Measurements from ENCODE around the gene WWOX.
"Not testable (repeated sequence)": the region's sequence is repeated elsewhere in the genome, so short reads cannot be mapped to it uniquely, and the experiment has no call there.

The WWOX gene

DNA sequence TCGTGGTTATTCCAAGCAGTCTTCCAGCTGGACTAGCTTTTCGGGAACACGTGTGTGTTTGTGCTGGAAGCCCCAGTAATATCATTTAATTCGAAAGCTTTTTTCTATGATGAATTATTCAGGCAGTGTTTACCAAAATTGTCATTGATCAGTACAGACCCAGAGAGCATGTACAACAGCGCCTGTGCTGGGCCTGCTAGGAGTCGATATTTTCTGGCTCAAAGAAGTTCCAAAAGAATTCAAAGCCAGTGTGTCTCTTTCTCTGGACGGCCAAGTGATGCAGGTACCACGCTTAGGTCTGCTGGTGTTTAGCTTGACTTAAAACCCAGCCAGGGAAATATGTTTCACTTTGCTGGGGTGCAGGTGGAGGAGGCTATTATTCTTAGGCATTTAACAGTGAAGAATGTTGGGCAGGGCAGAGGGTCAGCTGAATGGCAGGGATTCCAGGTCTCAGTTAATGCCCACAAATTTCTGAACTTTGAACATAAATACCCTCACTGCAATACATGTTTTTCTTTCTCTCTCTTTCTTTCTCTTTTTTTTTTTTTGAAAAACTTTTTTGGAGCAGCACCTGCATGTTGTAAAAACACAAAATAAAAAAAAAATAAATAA lies 401.3 kb downstream of the WWOX start:
- DNase-seq (ENCODE audit: low read depth in 3 of 3), result no peak

DNA sequence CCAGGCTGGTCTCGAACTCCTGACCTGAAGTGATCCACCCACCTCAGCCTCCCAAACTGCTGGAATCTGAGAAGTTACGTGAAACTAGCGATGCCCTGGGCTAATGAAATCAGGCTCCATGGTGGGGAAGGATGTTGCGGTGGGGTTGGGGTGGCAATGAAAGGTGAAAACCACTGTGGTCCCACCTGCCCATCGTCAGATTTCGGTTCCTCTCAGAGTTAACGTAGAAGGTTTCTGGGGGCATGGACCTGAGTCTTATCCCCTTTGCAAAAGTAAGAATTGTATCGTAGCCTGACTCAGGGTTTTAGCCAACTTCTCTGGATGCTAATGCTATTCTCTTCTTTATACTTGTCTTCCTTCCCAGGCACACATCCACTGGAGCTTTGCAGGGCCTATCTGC lies 402.3 kb downstream of the WWOX start:
- DNase-seq (ENCODE audit: low read depth in 3 of 3), result no peak

DNA sequence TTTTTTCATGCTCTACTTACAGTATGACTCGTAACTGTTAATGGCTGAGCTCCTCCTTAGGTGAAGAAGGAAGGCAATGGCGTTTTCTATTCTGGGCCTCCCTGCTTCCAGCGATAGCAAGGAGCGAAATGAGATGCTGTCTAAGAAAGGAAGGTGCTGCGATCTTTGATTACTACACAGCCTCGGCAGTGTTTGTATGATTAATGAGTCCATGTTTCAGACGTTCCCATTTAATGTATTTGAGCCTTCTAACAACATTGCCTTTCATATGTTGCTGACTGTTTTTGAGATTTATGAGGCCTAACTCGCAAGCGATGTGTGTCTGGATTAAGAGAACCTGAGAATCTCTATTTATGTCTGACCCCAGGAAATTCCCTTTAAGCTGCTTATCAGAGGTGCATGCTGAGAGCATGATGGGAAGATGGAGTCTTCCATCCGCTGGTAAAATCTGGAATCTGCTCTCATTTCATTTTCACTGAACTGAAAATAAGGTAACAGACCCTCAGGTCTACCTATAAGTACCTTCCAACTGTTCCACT lies 403.4 kb downstream of the WWOX start:
- DNase-seq (ENCODE audit: low read depth in 3 of 3), result no peak

DNA sequence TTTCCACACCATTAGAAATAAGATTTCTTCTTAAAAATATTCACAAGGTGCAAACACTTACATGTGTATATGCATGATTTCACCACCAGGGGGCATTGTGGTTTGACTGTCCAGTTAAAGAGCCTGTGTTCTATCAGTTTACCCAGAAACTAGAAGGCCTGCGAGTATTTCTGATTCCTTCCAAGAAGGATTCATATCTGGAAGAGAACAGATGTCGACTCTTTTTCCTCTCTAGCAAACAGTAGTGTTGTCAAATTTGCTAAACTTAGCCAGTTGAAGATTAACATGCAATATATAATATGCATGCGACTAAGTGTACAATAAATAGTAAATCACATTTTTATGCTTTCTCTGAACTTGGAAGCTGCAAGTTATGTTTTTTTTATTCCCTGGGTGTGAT lies 404.1 kb downstream of the WWOX start:
- peak; percentile 4 to 51 (median 31) for DNase-seq (ENCODE audit: low read depth in 3 of 3)

DNA sequence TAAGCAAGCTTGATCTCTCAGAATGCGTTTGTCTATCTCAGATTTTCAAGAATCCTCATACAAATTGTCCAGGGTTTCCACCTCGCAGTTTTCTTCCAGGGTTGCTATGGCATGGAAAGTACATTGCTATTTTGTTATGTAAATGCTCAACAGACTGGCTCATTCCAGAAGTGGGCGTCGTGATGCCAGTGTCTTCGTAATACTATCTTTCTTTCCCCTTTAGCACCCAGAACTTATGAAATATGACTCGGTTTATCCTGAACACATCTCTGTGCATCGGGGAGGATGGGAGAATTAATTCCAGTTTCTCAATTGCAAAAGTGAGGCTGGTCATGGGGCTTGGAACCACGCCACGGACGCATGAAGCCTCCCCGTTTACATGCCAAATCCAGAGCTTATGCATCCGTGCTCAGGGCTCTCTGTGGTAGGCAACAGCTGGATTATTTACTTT lies 405.0 kb downstream of the WWOX start:
- no peak for DNase-seq (ENCODE audit: low read depth in 3 of 3)

DNA sequence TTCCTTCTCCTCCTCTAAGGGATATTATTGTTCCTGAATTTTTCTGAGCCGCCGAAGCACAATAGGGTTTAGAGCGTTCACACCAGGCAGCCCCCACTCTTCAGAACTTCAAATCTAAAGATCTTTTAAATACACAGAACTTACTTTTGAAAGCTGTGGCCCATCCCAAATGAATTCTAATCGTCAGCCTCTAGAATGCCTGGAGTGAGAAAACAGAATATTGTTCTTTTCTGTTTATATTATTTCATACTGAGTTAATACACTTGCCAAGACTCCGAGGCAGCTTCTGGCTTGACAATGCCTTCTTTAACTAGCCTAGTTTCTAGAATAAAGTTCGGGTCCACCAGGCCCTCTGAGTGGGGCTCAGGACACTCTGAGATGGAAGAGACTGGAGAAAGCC lies 405.6 kb downstream of the WWOX start:
- DNase-seq (ENCODE audit: low read depth in 3 of 3), result no peak

DNA sequence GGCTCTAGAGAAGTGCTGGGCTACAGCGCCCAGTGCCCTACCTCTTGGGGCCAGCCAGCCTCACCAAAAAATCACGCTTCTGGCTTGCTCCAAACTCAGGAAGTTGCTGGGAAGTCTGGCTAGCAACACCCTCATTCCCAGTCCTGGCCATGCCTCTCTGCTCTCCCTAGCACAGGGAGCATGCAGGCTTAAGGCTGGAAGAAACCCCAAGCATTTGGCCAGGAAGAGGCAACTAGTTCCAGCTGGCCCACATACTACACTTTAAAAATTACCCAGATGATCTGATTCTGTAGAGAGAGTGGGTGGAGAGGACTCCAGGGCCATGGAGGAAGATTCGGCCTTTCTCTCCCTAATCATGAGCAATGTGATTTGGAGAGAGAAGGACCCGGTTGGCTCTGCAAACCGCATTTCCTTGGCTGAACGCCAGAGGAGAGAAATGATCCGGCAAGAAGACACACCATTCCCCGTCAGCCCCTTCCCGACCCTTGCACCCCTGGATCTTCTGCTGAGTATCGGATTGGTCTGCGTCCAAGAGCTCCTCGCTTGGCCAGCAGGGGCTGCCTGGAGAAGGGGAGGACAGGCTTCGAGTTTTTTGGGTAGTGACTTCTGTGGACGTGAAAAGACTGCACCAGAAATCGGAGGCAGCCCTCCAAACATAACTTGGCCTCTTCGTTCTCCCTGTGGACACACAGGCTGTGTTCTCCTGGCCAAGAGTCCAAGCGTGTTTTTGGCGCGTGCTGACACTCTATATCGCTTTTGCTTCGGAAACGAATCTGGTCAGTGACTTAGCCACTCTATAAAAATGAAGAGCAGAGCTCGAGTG lies 406.3 kb downstream of the WWOX start:
- no peak for DNase-seq (ENCODE audit: low read depth in 3 of 3)

DNA sequence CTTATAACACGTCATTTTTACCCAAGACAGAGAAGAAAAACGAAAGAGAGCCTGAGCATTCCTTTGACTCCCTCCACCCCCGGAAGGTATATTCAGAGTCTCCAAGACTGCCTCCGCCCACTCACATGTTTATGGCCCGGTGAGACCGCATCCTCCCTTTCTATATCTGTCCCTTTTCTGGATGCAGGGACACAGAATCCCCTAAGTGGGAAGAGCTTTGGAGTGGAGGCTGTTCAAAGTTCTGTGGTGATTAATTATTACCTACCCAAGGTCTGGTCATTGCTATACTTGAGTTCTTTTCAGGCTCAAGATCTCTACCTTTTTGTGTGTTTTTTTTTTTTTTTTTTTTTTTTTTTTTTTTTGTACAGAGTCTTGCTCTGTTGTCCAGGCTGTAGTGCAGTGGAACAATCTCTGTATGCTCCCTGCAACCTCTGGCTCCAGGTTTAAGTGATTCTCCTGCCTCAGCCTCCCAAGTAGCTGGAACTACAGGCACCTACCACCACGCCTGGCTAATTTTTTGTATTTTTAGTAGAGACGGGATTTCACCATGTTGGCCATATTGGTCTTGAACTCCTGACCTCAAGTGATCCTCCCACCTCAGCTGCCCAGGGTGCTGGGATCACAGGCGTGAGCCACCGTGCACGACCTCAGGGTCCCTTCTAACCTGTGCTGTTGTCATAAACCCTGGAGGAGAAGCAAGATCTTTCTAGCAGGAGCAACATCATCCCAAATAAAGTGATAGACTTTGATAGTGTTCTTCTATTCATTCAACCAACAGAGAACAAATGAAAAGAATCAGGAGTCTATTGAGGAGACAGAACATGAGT lies 407.1 kb downstream of the WWOX start:
- DNase-seq (ENCODE audit: low read depth in 3 of 3), result no peak

DNA sequence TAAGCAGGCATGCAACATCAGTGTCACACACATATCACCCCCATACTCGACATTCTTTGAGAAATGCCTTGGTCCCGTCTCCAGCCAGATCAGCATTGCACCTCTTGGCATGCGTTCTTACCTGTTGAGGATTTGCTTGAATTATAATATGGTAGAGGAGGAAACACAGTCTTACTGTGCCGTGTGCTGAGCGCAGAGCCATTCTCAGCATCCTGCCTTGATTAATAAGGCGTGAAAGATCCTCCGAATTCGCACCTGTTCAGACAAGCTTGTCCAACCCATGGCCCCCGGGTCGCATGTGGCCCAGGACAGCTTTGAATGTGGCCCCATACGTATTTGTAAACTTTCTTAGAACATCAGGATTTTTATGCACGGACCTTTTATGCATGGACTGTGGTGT lies 408.1 kb downstream of the WWOX start:
- DNase-seq (ENCODE audit: low read depth in 3 of 3), result no peak

DNA sequence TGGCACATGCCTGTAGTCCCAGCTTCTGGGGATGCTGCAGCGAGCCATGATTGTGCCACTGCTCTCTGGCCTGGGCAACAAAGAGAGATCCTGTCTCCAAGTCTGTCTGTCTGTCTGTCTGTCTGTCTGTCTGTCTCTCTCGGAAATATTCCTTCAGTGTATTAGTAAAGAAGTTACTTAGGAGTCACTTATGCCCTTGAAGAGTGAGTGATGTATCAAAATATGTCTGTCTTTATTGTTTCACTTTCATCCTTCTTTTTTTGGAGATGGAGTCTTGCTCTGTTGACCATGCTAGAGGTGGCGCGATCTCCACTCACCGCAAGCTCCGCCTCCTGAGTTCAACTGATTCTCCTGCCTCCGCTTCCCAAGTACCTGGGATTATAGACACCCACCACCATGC lies 410.5 kb downstream of the WWOX start:
- no peak for DNase-seq (ENCODE audit: low read depth in 3 of 3)

DNA sequence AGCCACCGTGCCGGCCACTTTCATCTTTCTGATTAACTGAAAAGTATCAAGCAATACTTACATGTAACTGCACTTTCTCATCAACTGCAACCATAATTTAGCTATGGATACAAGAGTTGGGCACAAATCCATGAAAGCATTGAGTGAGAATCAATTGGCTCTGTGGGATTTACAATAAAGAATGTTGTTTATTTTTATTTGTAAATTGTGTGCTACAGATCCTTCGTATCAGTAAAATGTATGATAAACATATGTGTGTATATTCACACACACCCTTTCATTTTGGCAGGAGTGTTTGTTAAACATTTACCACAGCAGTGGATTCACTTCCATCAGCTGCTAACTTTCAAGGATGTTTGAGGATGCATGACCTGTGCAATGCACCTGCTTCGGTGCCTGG lies 411.0 kb downstream of the WWOX start:
- no peak for DNase-seq (ENCODE audit: low read depth in 3 of 3)

DNA sequence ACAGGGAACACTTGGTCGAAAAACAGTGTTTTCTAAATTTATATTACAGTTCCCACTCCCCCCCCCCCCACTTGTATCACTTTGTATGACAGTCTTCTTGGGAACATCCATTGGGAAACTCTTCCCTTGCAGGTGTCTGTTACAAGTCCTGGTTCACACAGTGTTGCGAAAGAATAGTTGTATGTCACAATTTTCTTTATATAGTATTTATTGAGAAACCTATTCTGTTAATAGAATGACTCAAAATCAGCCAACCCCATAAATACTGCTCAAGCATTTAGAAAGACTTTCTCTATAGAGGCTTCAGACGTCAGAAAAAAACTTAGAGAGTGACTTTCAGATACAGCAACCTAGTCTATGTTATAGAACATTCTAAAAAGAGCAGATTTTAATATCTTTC lies 414.4 kb downstream of the WWOX start:
- no peak for DNase-seq (ENCODE audit: low read depth in 3 of 3)

DNA sequence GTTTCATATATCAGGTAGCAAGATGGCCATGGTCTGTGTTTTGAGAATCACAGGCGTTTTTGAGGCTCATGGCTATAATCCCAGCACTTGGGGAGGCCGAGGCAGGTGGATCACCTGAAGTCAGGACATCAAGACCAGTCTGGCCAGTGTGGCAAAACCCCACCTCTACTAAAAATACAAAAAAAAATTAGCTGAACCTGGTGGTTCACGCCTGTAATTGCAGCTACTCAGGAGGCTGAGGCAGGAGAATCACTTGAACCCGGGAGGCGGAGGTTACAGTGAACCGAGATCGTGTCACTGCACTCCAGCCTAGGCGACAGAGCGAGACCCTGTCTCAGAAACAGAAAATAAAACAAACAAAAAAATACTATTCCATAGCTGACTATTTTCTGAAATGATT lies 415.4 kb downstream of the WWOX start:
- DNase-seq (ENCODE audit: low read depth in 3 of 3), result not testable (repeated sequence)

DNA sequence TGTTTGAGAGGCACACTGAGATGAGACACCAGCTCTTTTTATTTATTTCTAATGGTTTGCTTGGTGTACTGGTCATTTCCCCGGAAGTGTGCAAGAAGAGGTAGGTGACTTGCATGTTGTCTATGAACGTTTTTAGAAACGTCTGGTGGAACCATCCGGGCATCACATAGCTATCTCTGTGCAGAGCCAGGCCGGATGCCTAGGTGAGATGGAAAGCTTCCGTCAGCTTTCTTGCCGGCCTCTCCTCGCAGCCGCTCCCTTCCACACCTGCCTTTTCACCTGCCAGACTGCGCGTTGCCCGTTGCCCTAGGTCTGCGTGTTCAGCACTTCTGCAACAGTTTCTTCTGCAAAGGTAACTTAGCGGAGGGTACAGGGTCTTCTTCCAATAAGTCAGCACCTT lies 416.0 kb downstream of the WWOX start:
- no peak for DNase-seq (ENCODE audit: low read depth in 3 of 3)

DNA sequence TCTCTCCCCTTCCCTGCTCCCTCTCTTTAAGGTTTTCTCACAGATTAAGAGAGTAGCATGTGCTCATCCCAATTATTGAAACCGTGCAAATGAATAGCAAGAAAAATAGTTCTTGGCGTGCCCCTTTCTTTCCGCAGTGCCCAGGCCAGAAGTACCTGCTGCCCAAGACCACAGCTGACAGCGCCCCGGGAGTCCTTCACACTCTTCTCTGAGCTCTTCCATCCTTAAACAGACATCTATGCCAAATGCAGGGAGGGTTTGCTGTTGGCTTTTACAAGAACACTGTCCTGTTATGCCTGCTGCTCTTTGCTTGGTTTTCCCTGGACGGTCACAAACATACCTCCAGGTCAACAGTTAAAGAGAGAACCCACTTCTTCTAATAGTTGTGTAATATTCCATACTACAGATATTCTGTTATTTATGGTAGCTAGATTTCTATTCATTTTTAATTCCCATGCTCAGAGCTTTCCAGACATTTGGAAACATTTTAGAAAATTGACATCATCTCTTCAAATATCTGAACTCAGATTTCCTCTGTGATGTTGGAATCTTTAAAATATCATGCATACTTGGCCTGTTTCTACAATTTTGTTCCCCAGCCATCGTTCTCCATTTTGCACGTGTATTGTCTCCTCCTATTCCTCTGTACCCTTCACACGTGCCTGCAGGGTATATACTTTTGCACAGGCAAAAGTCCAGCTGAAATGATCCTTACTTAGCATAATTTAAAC lies 416.7 kb downstream of the WWOX start:
- no peak for DNase-seq (ENCODE audit: low read depth in 3 of 3)

DNA sequence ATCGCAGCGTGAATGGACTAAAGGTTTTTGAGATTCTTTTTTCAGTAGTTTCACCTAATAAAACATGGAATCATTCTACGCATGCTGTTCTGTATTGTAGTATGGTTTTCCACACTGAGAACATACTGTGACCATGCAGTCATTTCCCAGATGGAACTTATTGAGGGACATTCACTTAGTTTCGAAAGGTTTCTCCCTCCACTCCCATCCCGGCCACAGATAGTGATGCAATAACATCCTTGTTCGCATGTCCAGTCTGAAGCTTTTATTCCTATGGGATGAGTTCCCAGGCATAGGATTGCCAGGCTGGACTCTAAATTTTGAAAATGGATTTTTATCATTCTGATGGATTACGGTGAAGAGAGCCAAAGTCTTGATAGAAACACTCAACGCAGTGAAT lies 420.4 kb downstream of the WWOX start:
- no peak for DNase-seq (ENCODE audit: low read depth in 3 of 3)

DNA sequence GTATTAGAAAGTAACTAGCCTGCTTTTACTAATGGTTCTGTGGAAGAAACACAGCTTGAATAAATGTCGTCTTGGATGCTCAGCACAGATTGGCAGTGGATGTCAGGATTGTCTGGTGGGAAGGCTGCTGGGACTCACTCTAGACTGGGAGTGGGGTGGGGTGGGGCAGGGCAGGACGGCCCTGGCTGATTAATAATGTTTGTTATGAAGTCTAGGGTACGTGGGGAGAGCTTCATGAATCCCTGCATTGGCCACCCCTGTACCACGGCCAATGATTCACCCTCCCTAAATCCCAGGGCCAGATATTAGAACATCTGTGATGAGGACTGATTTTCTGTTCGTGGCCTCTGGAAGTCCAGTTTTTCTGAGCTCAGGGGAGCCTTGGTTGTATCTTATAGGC lies 421.0 kb downstream of the WWOX start:
- no peak for DNase-seq (ENCODE audit: low read depth in 3 of 3)

DNA sequence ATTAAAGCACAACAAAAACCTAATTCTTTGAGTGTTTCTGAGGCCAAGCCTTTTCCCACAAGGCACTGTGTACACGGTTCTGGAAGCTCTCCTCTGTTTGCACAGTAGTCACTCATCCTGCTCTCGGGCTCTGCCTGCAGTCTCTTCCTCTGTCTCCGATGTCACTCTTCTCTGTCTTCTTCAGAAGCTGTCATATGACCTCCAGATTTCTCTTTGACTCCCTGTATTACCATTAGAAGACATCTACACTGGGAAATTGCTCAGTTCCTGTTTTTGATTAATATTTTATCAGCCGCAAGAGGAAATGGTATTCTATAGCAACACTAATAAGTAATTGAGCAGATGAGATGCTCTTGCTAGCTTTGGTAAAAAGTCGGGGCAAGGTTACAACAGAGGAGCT lies 422.9 kb downstream of the WWOX start:
- DNase-seq (ENCODE audit: low read depth in 3 of 3), result no peak

DNA sequence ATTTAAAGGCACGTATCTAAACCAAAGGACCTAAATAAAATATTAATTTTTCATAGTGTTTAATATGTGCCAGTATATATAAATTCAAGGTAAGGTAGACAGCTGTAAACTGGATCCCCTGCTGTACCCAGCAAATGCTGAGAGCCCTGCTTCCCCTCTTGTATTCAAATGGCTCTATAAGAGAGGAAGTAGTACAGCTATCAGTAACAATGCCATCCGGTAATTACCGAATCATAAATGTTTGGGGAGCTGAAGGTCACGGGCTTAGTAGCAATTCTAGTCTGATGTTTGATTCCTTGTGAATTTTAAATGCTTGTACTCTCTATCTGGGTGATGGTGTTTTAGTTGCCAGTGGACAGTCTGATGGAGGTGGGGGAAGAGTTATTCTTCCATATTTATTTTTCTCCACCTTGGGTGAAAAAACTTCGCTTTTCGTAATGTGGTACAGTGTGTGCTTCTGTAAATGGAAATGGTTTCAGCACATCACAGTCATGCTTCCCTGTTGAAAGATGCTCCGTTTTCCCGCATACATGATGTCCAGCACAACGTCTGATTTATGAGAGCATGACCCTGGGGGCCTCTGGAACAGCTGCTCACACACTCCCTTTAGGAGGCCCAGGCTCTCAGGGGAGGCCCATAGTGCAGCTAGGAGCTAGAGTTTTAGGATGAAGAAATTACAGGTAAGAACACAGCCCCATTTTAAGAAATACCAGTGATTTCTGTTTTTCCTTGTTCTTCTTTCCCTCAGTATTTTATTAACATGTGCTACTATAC lies 423.9 kb downstream of the WWOX start:
- no peak for DNase-seq (ENCODE audit: low read depth in 3 of 3)

DNA sequence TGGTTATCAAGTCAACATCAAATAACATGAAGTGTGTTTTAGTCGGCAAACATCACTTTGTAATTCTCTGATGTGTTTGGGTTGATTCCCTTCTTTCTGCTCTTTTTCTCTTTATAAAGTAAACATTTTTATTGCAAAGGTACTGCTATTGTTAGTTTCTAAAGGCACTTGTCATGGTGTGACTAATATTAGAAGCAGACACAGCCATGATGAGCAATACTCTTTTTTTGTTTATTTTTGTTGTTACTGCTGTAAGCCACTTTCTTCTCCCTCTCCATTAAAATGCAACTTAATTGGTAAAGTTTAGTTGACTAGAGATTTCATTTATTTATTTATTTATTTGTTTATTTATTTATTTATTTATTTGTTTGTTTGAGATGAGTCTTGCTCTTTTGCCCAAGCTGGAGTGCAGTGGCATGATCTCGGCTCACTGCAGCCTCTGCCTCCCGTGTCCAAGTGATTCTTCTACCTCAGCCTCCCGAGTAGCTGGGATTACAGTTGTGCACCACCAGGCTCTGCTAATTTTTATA lies 424.7 kb downstream of the WWOX start:
- no peak for DNase-seq (ENCODE audit: low read depth in 3 of 3)

DNA sequence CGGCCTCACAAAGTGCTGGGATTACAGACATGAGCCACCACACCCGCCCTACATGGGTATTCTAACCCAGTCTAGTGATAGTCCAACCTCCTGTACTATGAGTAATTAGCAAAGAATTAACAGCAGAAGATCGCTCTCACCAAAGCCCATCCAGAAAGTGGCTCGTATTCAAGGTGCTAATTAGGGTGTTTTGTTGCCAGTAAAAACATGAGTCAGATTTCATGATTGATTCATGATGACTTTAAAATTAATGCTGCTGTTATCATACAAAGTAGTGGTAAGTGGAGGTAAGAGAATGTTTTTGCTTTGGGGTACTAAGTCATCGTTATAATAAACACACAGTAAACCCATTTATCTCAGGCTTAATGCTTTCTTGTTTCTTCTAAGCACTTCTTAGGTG lies 428.8 kb downstream of the WWOX start:
- DNase-seq (ENCODE audit: low read depth in 3 of 3), result no peak

All from stimulated activated CD4-positive, alpha-beta T cell treated with anti-CD3 and anti-CD28 coated beads, TNF-alpha, amount 100 ng/mL, for 48 hours (primary cell).